K562 (cell line): ENCODE data around the gene KLHL6. TPM values are rescaled to one million over a fixed set of nuclear protein-coding genes. Genes with fewer than 3 reads are reported as not detected.

Source experiments
- ATAC-seq: fragments of 200-7000 bp; cut with Tn5 transposase; 3 replicates; pipeline ENCODE4 v1.9.1; 2020; ENCODE audit warnings: moderate library complexity
- BruUV-seq: library from RNA; stranded (reverse); fragments of 400-500 nt; replicated peaks from 2 replicates; lab custom pipeline; 2021; lab: Mats Ljungman, UMichigan
- CTCF ChIA-PET: fragments of 300-600 bp; formaldehyde crosslinking; extraction: SDS; loops from one replicate; lab custom pipeline; 2021; ENCODE audit warnings: low intra/inter-chr PET ratio; lab: Yijun Ruan, JAX
- POLR2A ChIA-PET: fragments of 300-600, 350-650 bp; sonication (Branson Sonifier 250); formaldehyde crosslinking; extraction: SDS; loops from one replicate; lab custom pipeline; 2021; ENCODE audit warnings: antibody characterized with exemption, inconsistent platforms; lab: Yijun Ruan, JAX
- DNase-seq, 4 experiments: peaks; one replicate each; pipeline versions ENCODE4 v3.0.0 to v3.0.0-alpha.2; 2011 to 2018; ENCODE audit warnings: low spot score in 3 of 4, mixed read lengths in 3 of 4; ENCODE audit errors: extremely low read depth in 1 of 4
- FAIRE-seq: peaks from 2 replicates; lab custom pipeline; 2011; peaks lifted over from hg19 to GRCh38; lab: Jason Lieb, UNC
- H2AFZ ChIP-seq: 2 replicates; pipeline ENCODE4 v1.6.0; 2011; ENCODE audit warnings: low read depth, low read length, control low read depth, inconsistent platforms
- H3K27ac ChIP-seq: fragments of 200-600 bp; 3 replicates; pipeline ENCODE4 v1.8.0; 2011; ENCODE audit warnings: low read depth, mild to moderate bottlenecking, control low read depth, inconsistent platforms, low read length, moderate library complexity, mixed read lengths; ENCODE audit errors: extremely low read depth
- H3K27me3 ChIP-seq, 2 experiments: fragments of 300-600 bp in 1 of 2; 2 replicates in 1 of 2; 3 replicates in 1 of 2; pipeline versions ENCODE4 v1.6.0 to v1.8.0; 2011; ENCODE audit warnings: inconsistent platforms in 2 of 2, low read length in 2 of 2, mild to moderate bottlenecking in 1 of 2, mixed read lengths in 1 of 2, moderate library complexity in 1 of 2; ENCODE audit not compliant: control insufficient read depth in 2 of 2, insufficient read depth in 2 of 2
- H3K36me3 ChIP-seq: fragments of 300-600 bp; 3 replicates; pipeline ENCODE4 v1.8.0; 2011; ENCODE audit warnings: mild to moderate bottlenecking, low read length, inconsistent platforms; ENCODE audit not compliant: control insufficient read depth, insufficient read depth
- H3K4me1 ChIP-seq, 2 experiments: fragments of 200-600 bp in 1 of 2; replicated peaks in 1 of 2; 2 replicates in 1 of 2; 3 replicates in 1 of 2; pipeline versions ENCODE4 v1.5.1 to v1.8.0; 2011; ENCODE audit warnings: inconsistent platforms in 2 of 2, low read length in 2 of 2, mild to moderate bottlenecking in 1 of 2, mixed read lengths in 1 of 2, moderate library complexity in 1 of 2; ENCODE audit not compliant: control insufficient read depth in 2 of 2, insufficient read depth in 2 of 2
- H3K4me2 ChIP-seq: 2 replicates; pipeline ENCODE4 v1.6.1; 2011; ENCODE audit warnings: low read length, control low read depth, inconsistent platforms, mixed read lengths; ENCODE audit not compliant: insufficient read depth
- H3K4me3 ChIP-seq: fragments of 200-600 bp; sonication (generic), shearing (Covaris generic); 2 replicates; pipeline ENCODE4 v1.5.1; 2016; ENCODE audit warnings: control low read depth, inconsistent platforms
- H3K79me2 ChIP-seq: fragments of 200-600 bp; 3 replicates; pipeline ENCODE4 v1.8.0; 2011; ENCODE audit warnings: low read length, inconsistent platforms; ENCODE audit not compliant: control insufficient read depth, insufficient read depth
- H3K9ac ChIP-seq, 2 experiments: 2 replicates each; pipeline versions ENCODE4 v1.6.0 to v1.6.1; 2011; ENCODE audit warnings: low read depth in 2 of 2, low read length in 2 of 2, control low read depth in 1 of 2, inconsistent platforms in 1 of 2, mild to moderate bottlenecking in 1 of 2, mixed read lengths in 1 of 2; ENCODE audit not compliant: insufficient read depth in 1 of 2
- H3K9me1 ChIP-seq: one replicate; pipeline ENCODE4 v1.6.0; 2011; ENCODE audit warnings: inconsistent platforms, mild to moderate bottlenecking, low read length, moderate library complexity; ENCODE audit not compliant: control insufficient read depth, insufficient read depth
- H3K9me3 ChIP-seq: replicated peaks from 2 replicates; pipeline ENCODE4 v1.5.1; 2011; ENCODE audit warnings: low read depth, low read length, inconsistent platforms; ENCODE audit not compliant: control insufficient read depth, insufficient read depth
- H4K20me1 ChIP-seq: replicated peaks from 2 replicates; pipeline ENCODE4 v1.6.1; 2011; ENCODE audit warnings: low read length, inconsistent platforms, mixed read lengths; ENCODE audit not compliant: control insufficient read depth, insufficient read depth
- ASH1L ChIP-seq: fragments of 450-650 bp; IDR thresholded peaks from 2 replicates; pipeline ENCODE4 v1.6.1; 2018; ENCODE audit warnings: borderline replicate concordance, mild to moderate bottlenecking, low read depth; ENCODE audit not compliant: partially characterized antibody
- ELF1 ChIP-seq: fragments of 200-800 bp; sonication (Bioruptor generic); IDR thresholded peaks from 2 replicates; pipeline ENCODE4 v1.6.1; 2016; ENCODE audit warnings: missing genetic modification characterization, missing compliant biosample characterization
- ETV1 ChIP-seq: fragments of 450-650 bp; conservative IDR thresholded peaks from 2 replicates; pipeline ENCODE4 v1.6.1; 2016; ENCODE audit warnings: missing genetic modification characterization, control low read depth, low read depth, missing compliant biosample characterization
- L3MBTL2 ChIP-seq: fragments of 450-650 bp; IDR thresholded peaks from 2 replicates; pipeline ENCODE4 v1.6.1; 2016; ENCODE audit warnings: mild to moderate bottlenecking, moderate library complexity
- NR1H2 ChIP-seq: sonication (generic); formaldehyde crosslinking; IDR thresholded peaks from 2 replicates; pipeline ENCODE4 v1.4.0; 2020; ENCODE audit warnings: mild to moderate bottlenecking, missing genetic modification reagents
- NR2C2 ChIP-seq, 2 experiments: fragments of 200-800 bp in 1 of 2; sonication (Bioruptor generic) in 1 of 2; sonication (generic) in 1 of 2; formaldehyde crosslinking in 1 of 2; IDR thresholded peaks; 2 replicates each; pipeline versions ENCODE4 v1.6.1 to v1.8.0; 2016 to 2022; ENCODE audit warnings: mild to moderate bottlenecking in 1 of 2, missing compliant biosample characterization in 1 of 2, missing genetic modification characterization in 1 of 2, missing genetic modification reagents in 1 of 2
- PHF20 ChIP-seq: fragments of 450-650 bp; IDR thresholded peaks from 2 replicates; pipeline ENCODE4 v1.6.1; 2018; ENCODE audit not compliant: partially characterized antibody
- ZFX ChIP-seq: sonication (generic); formaldehyde crosslinking; IDR thresholded peaks from 2 replicates; pipeline ENCODE4 v1.8.0; 2022; ENCODE audit warnings: mild to moderate bottlenecking, missing genetic modification reagents, moderate library complexity
- ZNF830 ChIP-seq: fragments of 250-450 bp; sonication (Bioruptor Pico); IDR thresholded peaks from 2 replicates; pipeline ENCODE4 v1.5.0; 2021; ENCODE audit warnings: mild to moderate bottlenecking
- WGBS: fragments of 100-300 bp; shearing (Covaris generic); methylation state at CpG from one replicate; pipeline ENCODE4 v1.1.6; 2016; ENCODE audit warnings: low coverage, mixed read lengths; ENCODE audit not compliant: insufficient coverage; ENCODE audit errors: missing lambda C conversion rate; 5-methylcytosine and 5-hydroxymethylcytosine counted together
- in situ Hi-C: fragments of 300-500 bp; cut with MboI; formaldehyde crosslinking; loops from 4 replicates; pipeline ENCODE4 v1.15.0; 2018; ENCODE audit warnings: inconsistent platforms, mixed read lengths
- intact Hi-C: fragments of 100-400 bp; cut with micrococcal nuclease; formaldehyde crosslinking; loops from 2 replicates; pipeline ENCODE4 v1.14.2; 2022
- polyA plus RNA-seq, 8 experiments: library from polyadenylated mRNA; depleted of rRNA in 4 of 8; stranded (reverse) in 5 of 8; unstranded in 3 of 8; fragments of >200 nt; fragmentation: Nextera tagmentation in 2 of 8; fragmentation: Illumina TruSeq in 1 of 8; extraction: Ambion mirVana in 2 of 8; extraction: Trizol in 1 of 8; gene quantifications; 2 replicates each; pipeline versions ENCODE4 v1.2.1 to v1.2.3, GENCODE V29; 2011 to 2014; ENCODE audit warnings: inconsistent platforms in 1 of 8, missing spikeins in 1 of 8
- total RNA-seq, 7 experiments: library from RNA; depleted of rRNA in 6 of 7; stranded (reverse); fragments of >200 nt in 6 of 7; fragmentation: Illumina TruSeq in 2 of 7; extraction: Trizol in 2 of 7; gene quantifications; 2 replicates each; pipeline versions ENCODE4 v1.2.1 to v1.2.3, GENCODE V29; 2011 to 2021; ENCODE audit warnings: low replicate concordance in 1 of 7
- TF ChIP-seq, protein P1 (sequence below): fragments of 450-650 bp; IDR thresholded peaks from 2 replicates; pipeline ENCODE4 v1.6.1; 2017; ENCODE audit warnings: antibody characterized with exemption, mild to moderate bottlenecking
- TF ChIP-seq, protein P2 (sequence below): sonication (generic); formaldehyde crosslinking; IDR thresholded peaks from 2 replicates; pipeline ENCODE4 v1.8.1; 2023; ENCODE audit warnings: mild to moderate bottlenecking, missing genetic modification reagents

KLHL6 gene
- total and polyA plus RNA-seq, 9 of the 15 experiments (the other 6 are each of a cell fraction or from before 2014, with no cell fraction given), result 0.18 to 2.1 (median 1.4) TPM

DNA sequence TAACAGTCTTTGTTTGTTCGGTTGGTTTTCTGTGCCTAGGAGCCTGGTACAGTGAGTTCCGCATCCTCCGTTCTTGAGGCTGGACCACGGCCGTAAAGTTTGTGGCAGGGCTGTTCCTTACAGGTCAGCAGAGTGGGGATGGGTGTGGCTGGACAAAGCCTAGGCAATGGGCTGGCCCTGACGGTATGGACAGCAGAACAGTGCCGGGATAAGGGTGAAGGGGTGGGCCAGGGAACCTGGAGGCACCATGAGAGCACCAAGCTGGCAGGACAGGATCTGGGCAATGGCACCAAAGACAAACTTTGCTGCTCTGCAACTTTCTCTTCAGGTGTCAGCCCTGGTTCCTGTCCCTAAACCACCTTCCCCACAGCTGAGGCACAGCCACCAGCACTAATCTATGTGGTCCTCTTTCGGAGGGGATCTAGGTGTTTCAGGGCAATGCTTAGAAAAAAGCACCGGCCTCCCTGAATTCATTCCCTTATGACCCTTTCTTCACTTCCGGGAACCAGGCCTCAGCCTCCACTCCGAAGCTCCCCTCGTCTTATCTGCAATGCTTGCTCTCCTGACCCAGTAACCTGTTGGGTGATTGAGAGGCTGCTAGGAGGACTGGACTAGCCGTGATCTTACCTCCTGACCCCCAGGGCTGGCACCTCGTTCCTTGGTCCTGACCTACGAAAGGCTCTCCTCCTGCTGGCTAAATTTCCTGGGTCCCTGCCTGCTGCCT lies 54.4 kb downstream of the KLHL6 start:
- POLR2A ChIA-PET, result interaction anchor here (1.4 kb wide), 1 partner anchor 15 kb away, joined by 5 read pairs; no protein-coding TSS in a partner anchor
- Histone ChIP-seq H3K4me2 (no peak overlapping the region; the same call in 1 of the 2 replicates), H3K4me1 (peaks cover 0 to 8% of the 10 kb centered on the region in 2 experiments; a peak in 3 of 5 replicates), H3K9me3 (no peaks in the 10 kb centered on the region; the same call in 1 of the 2 replicates), H3K4me3 (no peak overlapping the region), H2AFZ (peak overlapping the region; percentile 84), H4K20me1 (no peaks in the 10 kb centered on the region), H3K79me2 (no peaks in the 10 kb centered on the region), H3K36me3 (no peaks in the 10 kb centered on the region), H3K9ac (peak overlapping the region in 1 of 2 experiments; percentile 39; a peak in 1 of 4 replicates), H3K27me3 (no peaks in the 10 kb centered on the region), H3K9me1 (no peaks in the 10 kb centered on the region), H3K27ac (peak overlapping the region; percentile 13; the same call in 1 of the 3 replicates)
- BruUV-seq, result no TSS peak
- intact Hi-C loops, result no loop called here
- WGBS, result 43% methylated on average over 15 of the region's 15 CpGs
- CTCF ChIA-PET, result no interaction called here
- FAIRE-seq, result no peak
- peak; percentile 50 for ATAC-seq
- TF ChIP-seq ASH1L, result no peak
- 0 out of 2 replicates have a peak, but pooled peaks have one; percentile 13 for TF ChIP-seq ETV1 (tag)
- TF ChIP-seq NR2C2 (CRISPR knock-in tag; IDR thresholded peaks at IDR 0.05), result no peak
- peak; percentile 23; the same call in 1 of the 2 replicates for TF ChIP-seq NR2C2 (tag; IDR thresholded peaks at IDR 0.05)
- no peak for TF ChIP-seq ZNF830
- TF ChIP-seq L3MBTL2, result peak; percentile 40
- TF ChIP-seq ELF1 (tag), result peak; percentile 30; the same call in 1 of the 2 replicates
- peak; percentile 57 for TF ChIP-seq PHF20
- TF ChIP-seq ZFX, result peak; percentile 67
- TF ChIP-seq, protein P1, sequence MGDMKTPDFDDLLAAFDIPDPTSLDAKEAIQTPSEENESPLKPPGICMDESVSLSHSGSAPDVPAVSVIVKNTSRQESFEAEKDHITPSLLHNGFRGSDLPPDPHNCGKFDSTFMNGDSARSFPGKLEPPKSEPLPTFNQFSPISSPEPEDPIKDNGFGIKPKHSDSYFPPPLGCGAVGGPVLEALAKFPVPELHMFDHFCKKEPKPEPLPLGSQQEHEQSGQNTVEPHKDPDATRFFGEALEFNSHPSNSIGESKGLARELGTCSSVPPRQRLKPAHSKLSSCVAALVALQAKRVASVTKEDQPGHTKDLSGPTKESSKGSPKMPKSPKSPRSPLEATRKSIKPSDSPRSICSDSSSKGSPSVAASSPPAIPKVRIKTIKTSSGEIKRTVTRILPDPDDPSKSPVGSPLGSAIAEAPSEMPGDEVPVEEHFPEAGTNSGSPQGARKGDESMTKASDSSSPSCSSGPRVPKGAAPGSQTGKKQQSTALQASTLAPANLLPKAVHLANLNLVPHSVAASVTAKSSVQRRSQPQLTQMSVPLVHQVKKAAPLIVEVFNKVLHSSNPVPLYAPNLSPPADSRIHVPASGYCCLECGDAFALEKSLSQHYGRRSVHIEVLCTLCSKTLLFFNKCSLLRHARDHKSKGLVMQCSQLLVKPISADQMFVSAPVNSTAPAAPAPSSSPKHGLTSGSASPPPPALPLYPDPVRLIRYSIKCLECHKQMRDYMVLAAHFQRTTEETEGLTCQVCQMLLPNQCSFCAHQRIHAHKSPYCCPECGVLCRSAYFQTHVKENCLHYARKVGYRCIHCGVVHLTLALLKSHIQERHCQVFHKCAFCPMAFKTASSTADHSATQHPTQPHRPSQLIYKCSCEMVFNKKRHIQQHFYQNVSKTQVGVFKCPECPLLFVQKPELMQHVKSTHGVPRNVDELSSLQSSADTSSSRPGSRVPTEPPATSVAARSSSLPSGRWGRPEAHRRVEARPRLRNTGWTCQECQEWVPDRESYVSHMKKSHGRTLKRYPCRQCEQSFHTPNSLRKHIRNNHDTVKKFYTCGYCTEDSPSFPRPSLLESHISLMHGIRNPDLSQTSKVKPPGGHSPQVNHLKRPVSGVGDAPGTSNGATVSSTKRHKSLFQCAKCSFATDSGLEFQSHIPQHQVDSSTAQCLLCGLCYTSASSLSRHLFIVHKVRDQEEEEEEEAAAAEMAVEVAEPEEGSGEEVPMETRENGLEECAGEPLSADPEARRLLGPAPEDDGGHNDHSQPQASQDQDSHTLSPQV, result 0 out of 2 replicates have a peak, but pooled peaks have one; percentile 31
- TF ChIP-seq NR1H2 (CRISPR knock-in tag), result no peak
- TF ChIP-seq, protein P2, sequence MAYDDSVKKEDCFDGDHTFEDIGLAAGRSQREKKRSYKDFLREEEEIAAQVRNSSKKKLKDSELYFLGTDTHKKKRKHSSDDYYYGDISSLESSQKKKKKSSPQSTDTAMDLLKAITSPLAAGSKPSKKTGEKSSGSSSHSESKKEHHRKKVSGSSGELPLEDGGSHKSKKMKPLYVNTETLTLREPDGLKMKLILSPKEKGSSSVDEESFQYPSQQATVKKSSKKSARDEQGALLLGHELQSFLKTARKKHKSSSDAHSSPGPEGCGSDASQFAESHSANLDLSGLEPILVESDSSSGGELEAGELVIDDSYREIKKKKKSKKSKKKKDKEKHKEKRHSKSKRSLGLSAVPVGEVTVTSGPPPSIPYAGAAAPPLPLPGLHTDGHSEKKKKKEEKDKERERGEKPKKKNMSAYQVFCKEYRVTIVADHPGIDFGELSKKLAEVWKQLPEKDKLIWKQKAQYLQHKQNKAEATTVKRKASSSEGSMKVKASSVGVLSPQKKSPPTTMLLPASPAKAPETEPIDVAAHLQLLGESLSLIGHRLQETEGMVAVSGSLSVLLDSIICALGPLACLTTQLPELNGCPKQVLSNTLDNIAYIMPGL, result no peak
- in situ Hi-C loops, result no loop called here
- no peak for DNase-seq
